Right atrium auricular region (tissue), 2 donors: ENCODE results near the gene NFIX. TPM values are rescaled to one million over a fixed set of nuclear protein-coding genes. Genes with fewer than 3 reads are reported as not detected.

Experiments
- DNase-seq: peaks from one replicate; pipeline ENCODE4 v3.0.0-alpha.2; 2019; ENCODE audit warnings: low spot score
- H3K27ac ChIP-seq, 2 donors: fragments of 200-600 bp; sonication (generic); 1 replicate in 1 of 2; 2 replicates in 1 of 2; pipeline ENCODE4 v1.5.1; 2016 to 2019
- H3K27me3 ChIP-seq, 2 donors: fragments of 200-600 bp; sonication (generic); one replicate each; pipeline versions ENCODE4 v1.5.1 to v1.6.0; 2017 to 2019
- H3K36me3 ChIP-seq: fragments of 200-600 bp; sonication (generic); one replicate; pipeline ENCODE4 v1.5.1; 2016
- H3K4me1 ChIP-seq, 2 donors: fragments of 200-600 bp; sonication (generic); one replicate each; pipeline versions ENCODE4 v1.5.1 to v1.6.0; 2017 to 2019
- H3K4me3 ChIP-seq, 2 donors: fragments of 200-600 bp; sonication (generic); 1 replicate in 1 of 2; 2 replicates in 1 of 2; pipeline ENCODE4 v1.5.1; 2017 to 2019; ENCODE audit warnings: mild to moderate bottlenecking in 1 of 2, moderate library complexity in 1 of 2
- H3K9me3 ChIP-seq, 2 donors: fragments of 200-600 bp; sonication (generic); one replicate each; pipeline ENCODE4 v1.5.1; 2019
- CTCF ChIP-seq, 2 donors: fragments of 200-600 bp; sonication (generic); IDR thresholded peaks; one replicate each; pipeline ENCODE4 v1.5.1; 2019; ENCODE audit warnings: antibody characterized with exemption in 2 of 2
- total RNA-seq, 2 donors: library from RNA; depleted of rRNA; stranded (reverse); fragments of >200 nt; gene quantifications; one replicate each; pipeline ENCODE4 v1.1.0, GENCODE V29; 2016

NFIX gene
- 10 to 100 TPM; 56.5 to 69.8 TPM for total RNA-seq

DNA sequence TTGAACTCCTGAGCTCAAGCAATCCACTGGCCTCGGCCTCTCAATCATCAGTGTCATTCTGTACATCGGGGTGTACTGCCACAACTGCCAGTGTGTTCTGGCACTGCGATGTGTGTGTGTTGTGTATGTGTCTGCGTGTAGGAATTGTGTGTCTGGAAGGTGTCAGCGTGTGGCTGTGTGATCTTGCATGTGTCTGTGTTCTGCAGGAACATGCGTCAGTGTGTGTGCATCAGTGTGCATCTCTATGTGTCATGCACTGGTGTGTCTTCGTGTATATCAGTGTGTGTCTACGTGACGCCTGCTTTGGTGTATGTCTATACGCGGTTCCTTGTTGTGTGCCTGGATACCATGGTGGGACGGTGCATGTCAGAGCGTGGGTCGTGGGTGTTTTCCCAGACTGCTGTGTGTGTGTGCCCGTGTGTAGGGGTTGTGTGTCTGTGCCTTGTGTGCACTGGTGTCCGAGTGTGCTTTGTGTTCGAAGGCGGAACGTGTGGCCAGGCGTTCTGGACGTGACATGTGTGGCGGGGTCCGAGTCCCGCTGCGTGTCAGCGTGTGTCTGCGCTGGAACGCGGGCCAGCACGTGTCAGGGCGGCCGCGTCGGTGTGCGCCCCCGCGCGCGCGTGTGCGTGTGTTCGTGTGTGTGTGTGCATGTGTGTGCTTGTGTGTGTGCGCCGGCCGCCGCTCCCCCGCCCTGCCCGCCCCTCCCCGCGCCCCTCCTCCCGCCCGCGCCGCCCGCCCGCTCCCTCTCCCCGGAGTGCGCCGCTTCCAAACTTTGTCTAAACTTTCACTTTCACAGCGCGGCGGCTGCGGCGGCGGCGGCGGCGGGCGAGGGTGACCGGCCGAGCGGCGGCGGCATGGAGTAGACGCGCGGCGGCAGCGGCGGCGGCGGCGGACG lies at the start of gene NFIX:
NFIX (plus strand) TSS at position 775 of the 895 bp plus-strand sequence. CDS start 363 bp downstream, outside the sequence.
- Histone ChIP-seq H3K27ac (peak within 1 kb of the TSS; percentile 90 to 92), H3K4me3 (peak within 1 kb of the TSS; percentile 75 to 78), H3K4me1 (peaks cover 0 to 28% of the 10 kb centered on the region in 2 donors), H3K27me3 (no peaks in the 10 kb centered on the region), H3K36me3 (peaks cover 9% of the 10 kb centered on the region), H3K9me3 (no peaks in the 10 kb centered on the region)
- no peak for TF ChIP-seq CTCF (IDR thresholded peaks at IDR 0.05)
- DNase-seq: no peak

DNA sequence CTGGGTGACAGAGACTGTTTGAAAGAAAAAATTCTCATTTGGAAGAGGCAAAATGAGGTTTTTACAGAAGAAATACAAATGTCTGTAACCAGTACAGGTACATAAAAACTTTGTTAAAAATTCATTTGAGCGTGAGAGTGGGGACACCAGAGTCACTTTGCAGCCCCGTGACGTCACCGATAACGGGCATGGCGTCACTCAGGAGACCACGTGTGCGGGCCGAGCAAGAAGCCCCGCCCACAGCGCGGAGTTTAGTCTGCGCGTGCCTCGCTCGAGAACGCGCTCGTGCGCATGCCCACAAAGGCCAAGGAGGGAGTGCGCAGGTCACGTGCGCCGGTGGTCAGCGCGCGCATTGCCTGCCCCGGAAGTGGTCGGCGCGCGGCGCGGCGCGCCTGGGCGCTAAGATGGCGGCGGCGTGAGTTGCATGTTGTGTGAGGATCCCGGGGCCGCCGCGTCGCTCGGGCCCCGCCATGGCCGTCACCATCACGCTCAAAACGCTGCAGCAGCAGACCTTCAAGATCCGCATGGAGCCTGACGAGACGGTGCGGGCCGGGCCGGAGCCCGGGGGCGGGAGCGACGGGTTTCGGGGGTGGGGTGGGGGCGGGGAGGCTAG lies 49.7 kb upstream of the NFIX start, which contains the start of gene RAD23A:
RAD23A (plus strand) TSS at position 384 of the 613 bp plus-strand sequence; CDS start at position 471, 87 bp downstream.
- Histone ChIP-seq H3K27me3 (no peaks in the 10 kb centered on the region), H3K4me1 (peaks cover 0 to 51% of the 10 kb centered on the region in 2 donors), H3K9me3 (no peaks in the 10 kb centered on the region), H3K4me3 (peak within 1 kb of the TSS; percentile 94 to 95), H3K36me3 (peaks cover 76% of the 10 kb centered on the region), H3K27ac (peak within 1 kb of the TSS; percentile 95 to 96)
- no peak for TF ChIP-seq CTCF (IDR thresholded peaks at IDR 0.05)
- DNase-seq: peak; percentile 98

GRCh38 chr19:12946092-12946721 lies 49.1 kb upstream of the NFIX start:
- Histone ChIP-seq H3K4me1 (peaks cover 0 to 45% of the 10 kb centered on the region in 2 donors), H3K4me3 (peak overlapping the region; percentile 94 to 95), H3K27me3 (no peaks in the 10 kb centered on the region), H3K36me3 (peaks cover 76% of the 10 kb centered on the region), H3K27ac (peak overlapping the region; percentile 95 to 96), H3K9me3 (no peaks in the 10 kb centered on the region)
- DNase-seq: no peak
- TF ChIP-seq CTCF (IDR thresholded peaks at IDR 0.05): no peak

GRCh38 chr19:12946731-12947496 lies 48.4 kb upstream of the NFIX start:
- no peak for DNase-seq
- no peak for TF ChIP-seq CTCF (IDR thresholded peaks at IDR 0.05)
- Histone ChIP-seq H3K36me3 (peaks cover 76% of the 10 kb centered on the region), H3K9me3 (no peaks in the 10 kb centered on the region), H3K4me1 (peaks cover 0 to 40% of the 10 kb centered on the region in 2 donors), H3K27me3 (no peaks in the 10 kb centered on the region), H3K4me3 (peak overlapping the region; percentile 94 to 95), H3K27ac (peak overlapping the region; percentile 95 to 96)
